GM12801 (cell line): ENCODE results near the gene SINHCAF.

Experiments
- TF ChIP-seq, protein P1 (sequence below): IDR thresholded peaks from one replicate; pipeline ENCODE4 v1.5.1; 2011; ENCODE audit warnings: control low read depth; ENCODE audit not compliant: insufficient read length; ENCODE audit errors: extremely low read depth

SINHCAF gene

DNA sequence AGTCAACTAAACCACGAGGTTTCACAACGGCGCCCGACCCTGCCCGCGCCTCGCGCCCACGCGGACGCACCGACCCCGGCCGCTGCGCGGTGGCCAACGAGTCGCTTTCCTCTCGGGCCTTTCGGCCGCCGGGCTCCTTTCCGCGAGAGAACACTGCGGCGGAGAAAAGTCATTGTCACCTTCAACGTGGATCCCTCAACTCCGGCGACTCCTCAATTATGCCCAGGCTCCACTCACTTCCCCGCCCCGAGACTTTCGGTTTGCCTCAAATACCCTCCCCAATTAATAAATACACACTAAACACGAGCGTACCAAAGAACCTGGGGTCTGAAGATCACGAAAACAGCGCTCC lies 450 bp downstream of the SINHCAF start:
- TF ChIP-seq, protein P1, sequence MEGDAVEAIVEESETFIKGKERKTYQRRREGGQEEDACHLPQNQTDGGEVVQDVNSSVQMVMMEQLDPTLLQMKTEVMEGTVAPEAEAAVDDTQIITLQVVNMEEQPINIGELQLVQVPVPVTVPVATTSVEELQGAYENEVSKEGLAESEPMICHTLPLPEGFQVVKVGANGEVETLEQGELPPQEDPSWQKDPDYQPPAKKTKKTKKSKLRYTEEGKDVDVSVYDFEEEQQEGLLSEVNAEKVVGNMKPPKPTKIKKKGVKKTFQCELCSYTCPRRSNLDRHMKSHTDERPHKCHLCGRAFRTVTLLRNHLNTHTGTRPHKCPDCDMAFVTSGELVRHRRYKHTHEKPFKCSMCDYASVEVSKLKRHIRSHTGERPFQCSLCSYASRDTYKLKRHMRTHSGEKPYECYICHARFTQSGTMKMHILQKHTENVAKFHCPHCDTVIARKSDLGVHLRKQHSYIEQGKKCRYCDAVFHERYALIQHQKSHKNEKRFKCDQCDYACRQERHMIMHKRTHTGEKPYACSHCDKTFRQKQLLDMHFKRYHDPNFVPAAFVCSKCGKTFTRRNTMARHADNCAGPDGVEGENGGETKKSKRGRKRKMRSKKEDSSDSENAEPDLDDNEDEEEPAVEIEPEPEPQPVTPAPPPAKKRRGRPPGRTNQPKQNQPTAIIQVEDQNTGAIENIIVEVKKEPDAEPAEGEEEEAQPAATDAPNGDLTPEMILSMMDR = no peak

DNA sequence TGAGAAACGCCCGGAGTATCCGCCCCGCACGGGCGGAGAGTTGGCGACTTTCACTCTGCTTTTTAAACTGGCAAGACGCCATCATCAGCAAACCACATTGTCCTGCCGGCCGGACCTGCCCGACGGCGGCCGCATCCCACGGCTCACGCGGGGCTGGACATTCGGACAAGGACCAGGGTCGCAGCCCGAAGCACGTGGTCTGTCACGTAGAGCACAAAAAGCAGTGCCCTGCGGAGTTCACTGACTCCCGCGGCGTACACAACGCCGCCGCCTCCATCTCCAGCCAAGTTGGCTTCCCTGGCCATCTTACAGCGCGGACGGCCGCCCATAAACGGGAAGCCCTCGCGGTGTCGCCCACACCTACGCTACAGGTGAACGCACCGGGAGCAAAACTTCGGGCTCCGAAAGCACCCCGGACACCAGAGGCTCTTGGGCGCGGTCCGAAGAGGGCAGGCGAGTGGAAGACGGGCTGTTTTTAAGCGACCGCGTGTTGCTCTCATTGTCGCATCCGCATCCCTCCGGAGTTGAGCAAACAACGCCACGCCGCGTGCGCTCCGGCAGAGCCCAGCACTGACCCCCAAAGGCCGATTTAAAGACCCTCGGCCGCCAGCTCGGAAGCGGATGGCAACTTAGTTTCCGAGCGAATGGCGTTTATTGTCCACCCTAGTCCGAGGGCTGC lies 966 bp downstream of the SINHCAF start:
- TF ChIP-seq, protein P1 = no peak

DNA sequence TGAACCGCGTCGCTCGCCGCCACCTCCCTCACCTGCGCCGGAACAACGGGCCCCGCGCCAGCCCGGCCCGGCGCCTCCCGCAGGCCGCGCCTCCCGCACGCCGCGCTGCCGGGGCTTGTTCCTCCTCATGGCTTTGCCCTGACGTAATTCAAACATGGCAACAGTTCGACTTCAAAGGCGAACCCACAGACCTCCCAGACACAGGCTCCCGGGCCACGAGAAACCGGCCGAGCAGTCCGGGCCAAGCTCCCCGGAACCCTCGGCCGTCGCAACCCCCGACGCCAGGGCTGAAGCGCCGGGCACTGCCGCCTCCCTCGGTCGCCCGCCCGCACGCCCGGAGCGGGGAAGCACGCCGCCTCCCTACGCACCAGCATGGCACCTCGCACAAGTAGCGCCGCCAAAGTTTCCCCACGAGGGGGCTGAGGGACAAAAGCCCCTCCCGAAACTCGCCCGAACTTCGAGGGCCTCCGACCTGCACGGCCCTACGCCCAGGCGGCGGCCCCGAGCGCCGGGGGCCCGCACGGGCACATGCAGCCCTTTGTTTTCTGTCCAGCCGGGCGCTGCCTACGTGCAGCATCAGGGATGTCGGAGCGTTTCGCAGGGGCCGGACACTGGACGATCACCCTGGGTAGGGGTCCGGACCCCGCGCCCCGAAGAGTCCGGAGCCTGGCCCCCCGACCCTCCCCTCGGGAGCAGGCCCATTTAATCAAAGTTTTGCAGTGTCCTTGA lies 1.7 kb downstream of the SINHCAF start:
- TF ChIP-seq, protein P1 = no peak

DNA sequence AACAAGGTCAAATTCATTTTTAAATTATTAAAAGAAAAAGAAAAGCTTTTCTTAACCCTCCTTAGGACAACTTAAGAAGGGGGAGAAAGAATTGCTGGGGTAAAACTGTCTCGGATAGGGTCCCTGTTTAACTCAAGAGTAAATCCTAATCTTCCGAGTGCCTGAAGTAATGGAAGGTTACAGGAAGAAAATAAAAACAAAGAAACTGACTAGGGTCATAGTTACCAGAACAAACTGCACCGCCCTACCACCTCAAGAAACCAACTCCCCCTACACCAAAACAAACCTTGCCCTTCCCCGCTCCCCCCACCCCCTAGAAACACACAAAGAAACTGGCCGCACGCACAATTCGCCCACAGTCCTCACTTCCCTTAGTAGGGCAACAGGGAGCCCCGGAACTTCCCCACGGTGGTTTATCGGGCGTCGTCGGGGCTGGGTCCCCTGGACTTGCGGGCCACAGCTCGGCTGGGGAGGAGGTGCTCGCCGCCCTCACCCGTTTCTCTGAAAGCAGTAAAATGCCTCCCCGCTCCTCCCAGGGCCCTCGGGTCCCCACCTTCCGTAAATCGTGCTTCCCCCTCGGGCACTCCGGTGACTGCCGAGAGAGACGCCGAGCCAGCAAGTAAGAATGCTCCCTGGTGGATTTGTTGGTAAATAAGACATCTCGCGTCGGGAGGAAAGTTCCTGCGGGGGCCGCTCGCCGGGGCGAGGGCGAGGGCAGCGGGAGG lies 2.4 kb downstream of the SINHCAF start:
- TF ChIP-seq, protein P1 = no peak

DNA sequence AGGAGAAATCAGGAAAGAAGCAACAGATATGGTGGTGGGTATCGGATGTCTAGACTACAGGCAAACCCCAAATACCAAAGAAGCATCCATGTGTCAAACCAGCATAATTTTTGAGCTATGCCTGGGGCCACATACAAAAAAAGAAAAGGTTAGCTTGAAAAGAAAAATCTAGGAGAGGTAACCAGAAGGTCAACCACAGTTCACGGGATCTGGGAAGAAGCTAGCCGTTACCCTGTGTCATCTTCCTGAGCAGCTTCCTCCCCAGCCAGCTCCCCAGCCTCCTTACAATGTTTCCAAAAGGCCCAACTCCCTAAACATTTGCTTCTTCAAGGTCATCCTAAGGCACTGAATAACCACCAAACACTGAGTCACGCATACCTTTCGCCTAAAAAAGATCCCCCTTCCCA lies 3.1 kb downstream of the SINHCAF start:
- TF ChIP-seq, protein P1 = no peak

GRCh38 chr12:31321897-31322228 lies 4.1 kb downstream of the SINHCAF start:
- TF ChIP-seq, protein P1 = no peak

DNA sequence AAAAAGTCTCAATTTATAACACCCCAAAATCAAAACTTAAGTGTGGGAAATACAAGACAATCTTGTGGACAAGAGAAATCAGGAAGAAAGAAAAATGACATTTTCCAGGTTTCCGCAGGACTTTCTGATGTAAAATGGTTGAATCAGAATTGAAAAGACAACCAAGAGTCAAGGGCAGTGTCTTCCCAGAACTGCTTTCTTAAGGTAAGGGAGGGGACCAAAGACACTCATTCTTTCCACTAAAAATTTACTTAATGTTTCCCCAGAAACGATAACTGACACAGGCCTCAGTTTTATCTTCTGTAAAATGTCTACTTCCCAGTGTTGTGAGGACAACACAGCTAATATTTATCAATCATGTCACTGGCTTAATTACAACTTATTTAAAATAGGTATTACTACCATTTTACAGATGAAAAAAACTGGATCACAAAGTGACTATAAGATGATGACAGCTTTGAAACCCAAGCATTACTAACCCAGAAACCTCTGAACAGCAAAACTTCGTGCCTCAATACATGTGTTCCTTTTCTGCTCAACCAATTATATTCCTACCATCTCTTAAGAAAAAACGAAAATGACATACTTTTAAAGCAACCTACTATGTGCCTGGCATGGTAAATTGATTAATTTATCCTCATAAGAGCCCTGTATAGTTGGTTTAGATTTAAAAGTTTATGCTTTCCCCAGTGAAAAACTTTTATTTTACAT lies 4.6 kb downstream of the SINHCAF start:
- TF ChIP-seq, protein P1 = no peak
